Measurements from ENCODE around the gene STIP1. TPM values are rescaled to one million over a fixed set of nuclear protein-coding genes. Genes with fewer than 3 reads are reported as not detected.

STIP1 gene
- total RNA-seq, 1 experiment from 2014 or later, result 171 TPM

DNA sequence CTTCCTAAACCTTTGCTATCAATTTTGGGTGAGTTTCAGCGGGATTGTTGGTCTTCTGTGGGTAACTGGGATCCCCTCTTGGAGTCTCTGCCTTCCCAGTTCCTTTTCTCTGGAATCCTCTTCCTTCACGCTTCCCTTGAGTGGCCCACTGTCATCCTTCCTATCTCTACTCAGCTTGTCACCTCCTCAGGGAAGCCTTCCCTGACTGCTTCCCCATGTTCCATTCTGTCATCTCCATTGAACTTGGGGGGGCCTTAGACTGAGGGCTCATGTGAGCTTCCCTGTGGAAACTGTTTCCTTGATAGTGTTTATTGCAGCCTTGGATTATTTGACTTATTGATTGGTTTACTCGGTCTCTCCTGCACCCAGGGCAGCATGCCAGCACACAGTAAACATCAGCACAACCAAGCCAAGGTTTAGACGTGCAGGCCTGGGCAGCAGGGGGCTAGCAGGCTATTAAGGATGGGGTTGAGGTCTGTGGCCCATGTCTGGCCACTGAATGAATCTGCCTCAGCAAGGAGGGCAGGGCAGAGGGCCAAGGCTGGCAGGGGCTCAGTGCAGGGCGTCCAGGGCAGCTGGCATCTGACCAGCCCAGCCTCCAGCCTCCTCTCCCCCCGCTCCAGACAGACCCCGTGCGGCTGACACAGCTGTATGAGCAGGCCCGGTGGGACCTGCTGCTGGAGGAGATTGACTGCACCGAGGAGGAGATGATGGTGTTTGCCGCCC is 32.8 kb downstream of the STIP1 start:
- CTCF ChIA-PET, result interaction anchor here (2.0 kb wide), 1 partner anchor 82 kb away, joined by 7 read pairs; no protein-coding TSS in a partner anchor
- H3K27me3 Mint-ChIP-seq (ENCODE audit: insufficient read depth, unreplicated experiment), result no peaks in the 10 kb centered on the region
- H3K4me1 Mint-ChIP-seq (ENCODE audit: insufficient read depth, unreplicated experiment), result peaks cover 2% of the 10 kb centered on the region
- DNase-seq (ENCODE audit: unreplicated experiment), result no peak
- TF ChIP-seq, protein P1, sequence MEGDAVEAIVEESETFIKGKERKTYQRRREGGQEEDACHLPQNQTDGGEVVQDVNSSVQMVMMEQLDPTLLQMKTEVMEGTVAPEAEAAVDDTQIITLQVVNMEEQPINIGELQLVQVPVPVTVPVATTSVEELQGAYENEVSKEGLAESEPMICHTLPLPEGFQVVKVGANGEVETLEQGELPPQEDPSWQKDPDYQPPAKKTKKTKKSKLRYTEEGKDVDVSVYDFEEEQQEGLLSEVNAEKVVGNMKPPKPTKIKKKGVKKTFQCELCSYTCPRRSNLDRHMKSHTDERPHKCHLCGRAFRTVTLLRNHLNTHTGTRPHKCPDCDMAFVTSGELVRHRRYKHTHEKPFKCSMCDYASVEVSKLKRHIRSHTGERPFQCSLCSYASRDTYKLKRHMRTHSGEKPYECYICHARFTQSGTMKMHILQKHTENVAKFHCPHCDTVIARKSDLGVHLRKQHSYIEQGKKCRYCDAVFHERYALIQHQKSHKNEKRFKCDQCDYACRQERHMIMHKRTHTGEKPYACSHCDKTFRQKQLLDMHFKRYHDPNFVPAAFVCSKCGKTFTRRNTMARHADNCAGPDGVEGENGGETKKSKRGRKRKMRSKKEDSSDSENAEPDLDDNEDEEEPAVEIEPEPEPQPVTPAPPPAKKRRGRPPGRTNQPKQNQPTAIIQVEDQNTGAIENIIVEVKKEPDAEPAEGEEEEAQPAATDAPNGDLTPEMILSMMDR (IDR thresholded peaks at IDR 0.05; ENCODE audit: unreplicated experiment), result no peak
- H3K9me3 Mint-ChIP-seq (ENCODE audit: unreplicated experiment), result no peaks in the 10 kb centered on the region
- BruUV-seq (replicated peaks), result no TSS peak
- H3K36me3 Mint-ChIP-seq (ENCODE audit: insufficient read depth, unreplicated experiment), result peaks cover 9% of the 10 kb centered on the region
- H3K27ac Mint-ChIP-seq (ENCODE audit: low read depth, unreplicated experiment), result no peak overlapping the region
- intact Hi-C loops (cut with micrococcal nuclease), result no loop called here
- POLR2A ChIA-PET, result interaction anchor here (0.9 kb wide), 1 partner anchor 86 kb away, joined by 5 read pairs; no protein-coding TSS in a partner anchor
- no peak overlapping the region for H3K4me3 Mint-ChIP-seq (ENCODE audit: unreplicated experiment)

GRCh38 chr11:64219354-64219684 is 33.3 kb downstream of the STIP1 start:
- H3K27ac Mint-ChIP-seq (ENCODE audit: low read depth, unreplicated experiment), result no peak overlapping the region
- peaks cover 9% of the 10 kb centered on the region for H3K36me3 Mint-ChIP-seq (ENCODE audit: insufficient read depth, unreplicated experiment)
- no peak for DNase-seq (ENCODE audit: unreplicated experiment)
- no peaks in the 10 kb centered on the region for H3K9me3 Mint-ChIP-seq (ENCODE audit: unreplicated experiment)
- TF ChIP-seq, protein P1 (IDR thresholded peaks at IDR 0.05; ENCODE audit: unreplicated experiment), result no peak
- intact Hi-C loops (cut with micrococcal nuclease), result no loop called here
- POLR2A ChIA-PET, result interaction anchor here (0.7 kb wide), 1 partner anchor 12 kb away, joined by 3 read pairs; no protein-coding TSS in a partner anchor
- peaks cover 8% of the 10 kb centered on the region for H3K4me1 Mint-ChIP-seq (ENCODE audit: insufficient read depth, unreplicated experiment)
- BruUV-seq (replicated peaks), result no TSS peak
- CTCF ChIA-PET, result interaction anchor here (2.0 kb wide), 1 partner anchor 82 kb away, joined by 7 read pairs; no protein-coding TSS in a partner anchor
- no peak overlapping the region for H3K4me3 Mint-ChIP-seq (ENCODE audit: unreplicated experiment)
- no peaks in the 10 kb centered on the region for H3K27me3 Mint-ChIP-seq (ENCODE audit: insufficient read depth, unreplicated experiment)

DNA sequence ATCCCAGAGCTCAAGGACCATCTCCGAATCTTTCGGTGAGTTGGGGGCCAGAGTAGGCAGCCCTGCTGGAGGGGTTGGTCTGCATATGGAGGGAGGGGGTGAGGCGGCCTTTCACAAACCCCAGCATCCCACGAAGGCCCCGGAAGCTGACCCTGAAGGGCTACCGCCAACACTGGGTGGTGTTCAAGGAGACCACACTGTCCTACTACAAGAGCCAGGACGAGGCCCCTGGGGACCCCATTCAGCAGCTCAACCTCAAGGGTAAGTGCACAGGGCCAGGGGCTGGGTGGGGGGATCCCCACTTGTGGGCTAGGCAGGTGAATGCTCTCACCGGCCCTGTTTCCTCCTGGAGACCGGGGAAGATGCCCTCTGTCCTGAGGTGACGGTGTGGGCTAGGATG is 33.8 kb downstream of the STIP1 start:
- POLR2A ChIA-PET, result interaction anchor here (0.7 kb wide), 1 partner anchor 12 kb away, joined by 3 read pairs; no protein-coding TSS in a partner anchor

GRCh38 chr11:64220271-64220670 is 34.3 kb downstream of the STIP1 start:
- Mint-ChIP-seq H3K36me3 (ENCODE audit: insufficient read depth, unreplicated experiment) (peaks cover 9% of the 10 kb centered on the region), H3K27ac (ENCODE audit: low read depth, unreplicated experiment) (no peak overlapping the region), H3K4me3 (ENCODE audit: unreplicated experiment) (no peak overlapping the region), H3K27me3 (ENCODE audit: insufficient read depth, unreplicated experiment) (no peaks in the 10 kb centered on the region), H3K4me1 (ENCODE audit: insufficient read depth, unreplicated experiment) (peaks cover 8% of the 10 kb centered on the region), H3K9me3 (ENCODE audit: unreplicated experiment) (no peaks in the 10 kb centered on the region)
- no peak for DNase-seq (ENCODE audit: unreplicated experiment)
- TF ChIP-seq, protein P1 (IDR thresholded peaks at IDR 0.05; ENCODE audit: unreplicated experiment), result no peak
- BruUV-seq (replicated peaks), result no TSS peak
- ChIA-PET CTCF (interaction anchor here (0.7 to 2.0 kb wide), 2 partner anchors 32 to 81 kb away, joined by 4 to 7 read pairs; no protein-coding TSS in a partner anchor), POLR2A (no interaction called here)
- intact Hi-C loops (cut with micrococcal nuclease), result no loop called here

More for the DNA sequence above, 33.8 kb downstream of the STIP1 start:
- no peaks in the 10 kb centered on the region for H3K27me3 Mint-ChIP-seq (ENCODE audit: insufficient read depth, unreplicated experiment)
- CTCF ChIA-PET, result interaction anchor here (0.7 to 2.0 kb wide), 2 partner anchors 32 to 81 kb away, joined by 4 to 7 read pairs; no protein-coding TSS in a partner anchor
- intact Hi-C loops (cut with micrococcal nuclease), result no loop called here
- no peaks in the 10 kb centered on the region for H3K9me3 Mint-ChIP-seq (ENCODE audit: unreplicated experiment)
- H3K4me1 Mint-ChIP-seq (ENCODE audit: insufficient read depth, unreplicated experiment), result peaks cover 8% of the 10 kb centered on the region
- H3K27ac Mint-ChIP-seq (ENCODE audit: low read depth, unreplicated experiment), result no peak overlapping the region
- TF ChIP-seq, protein P1 (IDR thresholded peaks at IDR 0.05; ENCODE audit: unreplicated experiment), result no peak
- H3K4me3 Mint-ChIP-seq (ENCODE audit: unreplicated experiment), result no peak overlapping the region
- no TSS peak for BruUV-seq (replicated peaks)
- no peak for DNase-seq (ENCODE audit: unreplicated experiment)
- peaks cover 9% of the 10 kb centered on the region for H3K36me3 Mint-ChIP-seq (ENCODE audit: insufficient read depth, unreplicated experiment)

Data from MCF 10A (cell line).